Right atrium auricular region (tissue), 2 donors: Measurements from ENCODE around the gene TBX21. TPM values are rescaled to one million over a fixed set of nuclear protein-coding genes. Genes with fewer than 3 reads are reported as not detected.
"Not testable (repeated sequence)": the region's sequence is repeated elsewhere in the genome, so short reads cannot be mapped to it uniquely, and the experiment has no call there.

Experiments used
- DNase-seq: peaks from one replicate; pipeline ENCODE4 v3.0.0-alpha.2; 2019; ENCODE audit warnings: low spot score
- H3K27ac ChIP-seq, 2 donors: fragments of 200-600 bp; sonication (generic); 1 replicate in 1 of 2; 2 replicates in 1 of 2; pipeline ENCODE4 v1.5.1; 2016 to 2019
- H3K27me3 ChIP-seq, 2 donors: fragments of 200-600 bp; sonication (generic); one replicate each; pipeline versions ENCODE4 v1.5.1 to v1.6.0; 2017 to 2019
- H3K36me3 ChIP-seq: fragments of 200-600 bp; sonication (generic); one replicate; pipeline ENCODE4 v1.5.1; 2016
- H3K4me1 ChIP-seq, 2 donors: fragments of 200-600 bp; sonication (generic); one replicate each; pipeline versions ENCODE4 v1.5.1 to v1.6.0; 2017 to 2019
- H3K4me3 ChIP-seq, 2 donors: fragments of 200-600 bp; sonication (generic); 1 replicate in 1 of 2; 2 replicates in 1 of 2; pipeline ENCODE4 v1.5.1; 2017 to 2019; ENCODE audit warnings: mild to moderate bottlenecking in 1 of 2, moderate library complexity in 1 of 2
- H3K9me3 ChIP-seq, 2 donors: fragments of 200-600 bp; sonication (generic); one replicate each; pipeline ENCODE4 v1.5.1; 2019
- total RNA-seq, 2 donors: library from RNA; depleted of rRNA; stranded (reverse); fragments of >200 nt; gene quantifications; one replicate each; pipeline ENCODE4 v1.1.0, GENCODE V29; 2016
- TF ChIP-seq, protein P1 (sequence below), 2 donors: fragments of 200-600 bp; sonication (generic); IDR thresholded peaks; one replicate each; pipeline ENCODE4 v1.5.1; 2019; ENCODE audit warnings: antibody characterized with exemption in 2 of 2

Gene TBX21
- total RNA-seq, 2 donors from 2014 or later: 0.39 TPM; not detected in 1

- no peak overlapping the region for H3K27ac ChIP-seq
- no peaks in the 10 kb centered on the region for H3K36me3 ChIP-seq
- H3K4me3 ChIP-seq: no peak overlapping the region
- peaks cover 0 to 11% of the 10 kb centered on the region in 2 donors for H3K4me1 ChIP-seq
- peak; percentile 36 for DNase-seq
- no peaks in the 10 kb centered on the region for H3K9me3 ChIP-seq
- TF ChIP-seq, protein P1, sequence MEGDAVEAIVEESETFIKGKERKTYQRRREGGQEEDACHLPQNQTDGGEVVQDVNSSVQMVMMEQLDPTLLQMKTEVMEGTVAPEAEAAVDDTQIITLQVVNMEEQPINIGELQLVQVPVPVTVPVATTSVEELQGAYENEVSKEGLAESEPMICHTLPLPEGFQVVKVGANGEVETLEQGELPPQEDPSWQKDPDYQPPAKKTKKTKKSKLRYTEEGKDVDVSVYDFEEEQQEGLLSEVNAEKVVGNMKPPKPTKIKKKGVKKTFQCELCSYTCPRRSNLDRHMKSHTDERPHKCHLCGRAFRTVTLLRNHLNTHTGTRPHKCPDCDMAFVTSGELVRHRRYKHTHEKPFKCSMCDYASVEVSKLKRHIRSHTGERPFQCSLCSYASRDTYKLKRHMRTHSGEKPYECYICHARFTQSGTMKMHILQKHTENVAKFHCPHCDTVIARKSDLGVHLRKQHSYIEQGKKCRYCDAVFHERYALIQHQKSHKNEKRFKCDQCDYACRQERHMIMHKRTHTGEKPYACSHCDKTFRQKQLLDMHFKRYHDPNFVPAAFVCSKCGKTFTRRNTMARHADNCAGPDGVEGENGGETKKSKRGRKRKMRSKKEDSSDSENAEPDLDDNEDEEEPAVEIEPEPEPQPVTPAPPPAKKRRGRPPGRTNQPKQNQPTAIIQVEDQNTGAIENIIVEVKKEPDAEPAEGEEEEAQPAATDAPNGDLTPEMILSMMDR (IDR thresholded peaks at IDR 0.05): no peak
- H3K27me3 ChIP-seq: peaks cover 0 to 10% of the 10 kb centered on the region in 2 donors
These were observed 5.1 kb downstream of the TBX21 start for GRCh38 chr17:47738178-47738577.

- H3K4me1 ChIP-seq: peaks cover 0 to 1% of the 10 kb centered on the region in 2 donors
- no peak overlapping the region for H3K4me3 ChIP-seq
- no peaks in the 10 kb centered on the region for H3K36me3 ChIP-seq
- TF ChIP-seq, protein P1 (IDR thresholded peaks at IDR 0.05): no peak
- H3K27ac ChIP-seq: no peak overlapping the region
- DNase-seq: no peak
- H3K27me3 ChIP-seq: peaks cover 0 to 1% of the 10 kb centered on the region in 2 donors
- no peaks in the 10 kb centered on the region for H3K9me3 ChIP-seq
These were observed 6.1 kb downstream of the TBX21 start for GRCh38 chr17:47739150-47739549.

- DNase-seq: peak; percentile 47
- not testable (repeated sequence) for H3K36me3 ChIP-seq, H3K27me3 ChIP-seq, H3K27ac ChIP-seq, H3K4me3 ChIP-seq, H3K9me3 ChIP-seq, H3K4me1 ChIP-seq
These were observed 6.9 kb downstream of the TBX21 start for GRCh38 chr17:47739945-47740344.

GRCh38 chr17:47741109-47741792 lies 8.2 kb downstream of the TBX21 start:
- DNase-seq: peak; percentile 51
- Histone ChIP-seq H3K4me1 (no peaks in the 10 kb centered on the region), H3K4me3 (no peak overlapping the region), H3K36me3 (no peaks in the 10 kb centered on the region), H3K27me3 (no peaks in the 10 kb centered on the region), H3K27ac (no peak overlapping the region), H3K9me3 (no peaks in the 10 kb centered on the region)
- TF ChIP-seq, protein P1 (IDR thresholded peaks at IDR 0.05): no peak

DNA sequence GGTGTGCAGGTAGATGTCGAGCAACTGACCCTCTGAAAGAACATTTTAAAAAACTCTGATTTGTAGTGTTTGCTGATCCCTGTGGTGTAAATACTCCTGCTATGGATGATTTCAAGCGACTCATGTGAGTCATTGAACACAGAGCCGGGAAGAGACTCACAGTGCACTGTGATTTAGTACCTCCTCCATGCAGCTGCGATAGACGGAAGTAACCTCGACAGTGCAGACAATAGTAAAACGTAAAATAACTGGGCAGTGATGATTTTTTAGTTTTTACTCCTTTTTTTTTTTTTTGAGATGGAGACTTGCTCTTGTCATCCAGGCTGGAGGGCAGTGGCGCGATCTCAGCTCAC lies 8.7 kb downstream of the TBX21 start:
- H3K27me3 ChIP-seq: no peaks in the 10 kb centered on the region
- no peak overlapping the region for H3K27ac ChIP-seq
- H3K4me3 ChIP-seq: no peak overlapping the region
- no peaks in the 10 kb centered on the region for H3K36me3 ChIP-seq
- TF ChIP-seq, protein P1 (IDR thresholded peaks at IDR 0.05): no peak
- H3K9me3 ChIP-seq: no peaks in the 10 kb centered on the region
- no peak for DNase-seq
- no peaks in the 10 kb centered on the region for H3K4me1 ChIP-seq

DNA sequence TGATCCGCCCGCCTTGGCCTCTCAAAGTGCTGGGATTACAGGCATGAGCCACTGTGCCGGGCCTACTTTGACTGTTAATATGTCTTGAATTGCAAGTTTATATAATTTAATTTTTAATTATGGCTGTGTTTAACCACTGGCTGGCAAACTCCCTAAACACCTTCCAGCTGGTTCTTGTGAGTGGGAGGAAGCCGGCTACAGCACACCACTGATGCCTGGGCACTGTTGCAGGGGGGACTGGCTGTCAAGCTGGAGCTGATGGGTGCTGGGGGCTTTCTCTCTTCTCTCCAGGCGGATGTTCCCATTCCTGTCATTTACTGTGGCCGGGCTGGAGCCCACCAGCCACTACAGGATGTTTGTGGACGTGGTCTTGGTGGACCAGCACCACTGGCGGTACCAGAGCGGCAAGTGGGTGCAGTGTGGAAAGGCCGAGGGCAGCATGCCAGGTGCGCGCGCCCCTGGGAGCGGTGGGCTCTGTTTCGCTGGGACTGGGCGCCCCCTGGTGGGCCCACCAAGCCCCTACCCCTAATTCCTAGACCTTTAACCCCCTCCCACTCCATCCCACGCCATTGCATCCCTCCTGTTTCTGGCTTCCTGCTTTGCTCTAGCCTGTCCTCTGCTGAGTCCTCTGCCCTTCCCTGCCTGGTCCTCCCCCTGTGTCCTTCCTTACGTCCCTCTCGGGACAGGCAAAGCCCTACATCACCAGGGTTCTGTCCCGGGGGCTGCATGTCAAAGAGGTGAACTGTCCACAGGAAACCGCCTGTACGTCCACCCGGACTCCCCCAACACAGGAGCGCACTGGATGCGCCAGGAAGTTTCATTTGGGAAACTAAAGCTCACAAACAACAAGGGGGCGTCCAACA lies 9.5 kb downstream of the TBX21 start:
- Histone ChIP-seq H3K36me3 (no peaks in the 10 kb centered on the region), H3K27me3 (no peaks in the 10 kb centered on the region), H3K9me3 (no peaks in the 10 kb centered on the region), H3K4me3 (no peak overlapping the region), H3K27ac (no peak overlapping the region), H3K4me1 (no peaks in the 10 kb centered on the region)
- TF ChIP-seq, protein P1 (IDR thresholded peaks at IDR 0.05): peak in 1 of 2 donors; percentile 51
- peak; percentile 42 for DNase-seq
